ENCODE data around the gene KY.

DNA sequence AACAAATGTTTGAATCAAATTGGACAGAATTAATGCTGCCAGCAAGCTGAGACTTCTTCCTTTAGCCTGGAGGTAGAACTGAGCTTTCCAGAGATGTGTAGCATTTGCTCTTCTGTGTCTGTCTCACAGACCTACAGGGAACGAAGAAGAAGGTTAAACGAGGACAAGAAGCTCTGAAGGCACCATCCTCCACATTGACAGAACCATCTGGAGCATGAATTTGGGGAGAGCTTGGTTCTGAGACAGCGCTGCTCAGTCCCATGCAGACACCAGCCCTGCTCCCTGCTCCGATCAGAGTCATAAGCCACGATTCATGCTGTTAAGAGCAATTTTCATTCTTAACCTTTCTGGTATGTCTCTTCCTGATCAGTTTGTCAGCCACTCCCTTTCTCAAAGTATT is 7.7 kb upstream of the KY start:
- no peak for TF ChIP-seq EZH2phosphoT487 (IDR thresholded peaks at IDR 0.05; ENCODE audit: borderline replicate concordance, low read depth, low read length)
- TF ChIP-seq, protein P1, sequence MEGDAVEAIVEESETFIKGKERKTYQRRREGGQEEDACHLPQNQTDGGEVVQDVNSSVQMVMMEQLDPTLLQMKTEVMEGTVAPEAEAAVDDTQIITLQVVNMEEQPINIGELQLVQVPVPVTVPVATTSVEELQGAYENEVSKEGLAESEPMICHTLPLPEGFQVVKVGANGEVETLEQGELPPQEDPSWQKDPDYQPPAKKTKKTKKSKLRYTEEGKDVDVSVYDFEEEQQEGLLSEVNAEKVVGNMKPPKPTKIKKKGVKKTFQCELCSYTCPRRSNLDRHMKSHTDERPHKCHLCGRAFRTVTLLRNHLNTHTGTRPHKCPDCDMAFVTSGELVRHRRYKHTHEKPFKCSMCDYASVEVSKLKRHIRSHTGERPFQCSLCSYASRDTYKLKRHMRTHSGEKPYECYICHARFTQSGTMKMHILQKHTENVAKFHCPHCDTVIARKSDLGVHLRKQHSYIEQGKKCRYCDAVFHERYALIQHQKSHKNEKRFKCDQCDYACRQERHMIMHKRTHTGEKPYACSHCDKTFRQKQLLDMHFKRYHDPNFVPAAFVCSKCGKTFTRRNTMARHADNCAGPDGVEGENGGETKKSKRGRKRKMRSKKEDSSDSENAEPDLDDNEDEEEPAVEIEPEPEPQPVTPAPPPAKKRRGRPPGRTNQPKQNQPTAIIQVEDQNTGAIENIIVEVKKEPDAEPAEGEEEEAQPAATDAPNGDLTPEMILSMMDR (conservative IDR thresholded peaks at IDR 0.05; ENCODE audit: low read length) = no peak

Data from OCI-LY7 (cell line).